ENCODE measurements around the gene PTGDR2.
"Not testable (repeated sequence)": the region's sequence is repeated elsewhere in the genome, so short reads cannot be mapped to it uniquely, and the experiment has no call there.

DNA sequence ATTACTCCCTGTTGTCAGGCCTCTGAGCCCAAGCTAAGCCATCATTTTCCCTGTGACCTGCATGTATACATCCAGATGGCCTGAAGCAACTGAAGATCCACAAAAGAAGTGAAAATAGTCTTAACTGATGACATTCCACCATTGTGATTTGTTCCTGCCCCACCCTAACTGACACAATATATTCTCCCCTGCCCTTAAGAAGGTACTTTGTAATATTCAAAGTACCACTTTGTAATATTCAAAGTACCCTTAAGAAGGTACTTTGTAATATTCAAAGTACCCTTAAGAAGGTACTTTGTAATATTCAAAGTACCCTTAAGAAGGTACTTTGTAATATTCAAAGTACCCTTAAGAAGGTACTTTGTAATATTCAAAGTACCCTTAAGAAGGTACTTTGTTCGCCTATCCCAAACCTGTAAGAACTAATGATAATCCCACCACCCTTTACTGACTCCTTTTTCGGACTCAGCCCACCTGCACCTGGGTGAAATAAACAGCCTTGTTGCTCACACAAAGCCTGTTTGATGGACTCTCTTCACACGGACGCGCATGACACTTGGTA is 31.9 kb downstream of the PTGDR2 start:
- TF ChIP-seq, protein P1, sequence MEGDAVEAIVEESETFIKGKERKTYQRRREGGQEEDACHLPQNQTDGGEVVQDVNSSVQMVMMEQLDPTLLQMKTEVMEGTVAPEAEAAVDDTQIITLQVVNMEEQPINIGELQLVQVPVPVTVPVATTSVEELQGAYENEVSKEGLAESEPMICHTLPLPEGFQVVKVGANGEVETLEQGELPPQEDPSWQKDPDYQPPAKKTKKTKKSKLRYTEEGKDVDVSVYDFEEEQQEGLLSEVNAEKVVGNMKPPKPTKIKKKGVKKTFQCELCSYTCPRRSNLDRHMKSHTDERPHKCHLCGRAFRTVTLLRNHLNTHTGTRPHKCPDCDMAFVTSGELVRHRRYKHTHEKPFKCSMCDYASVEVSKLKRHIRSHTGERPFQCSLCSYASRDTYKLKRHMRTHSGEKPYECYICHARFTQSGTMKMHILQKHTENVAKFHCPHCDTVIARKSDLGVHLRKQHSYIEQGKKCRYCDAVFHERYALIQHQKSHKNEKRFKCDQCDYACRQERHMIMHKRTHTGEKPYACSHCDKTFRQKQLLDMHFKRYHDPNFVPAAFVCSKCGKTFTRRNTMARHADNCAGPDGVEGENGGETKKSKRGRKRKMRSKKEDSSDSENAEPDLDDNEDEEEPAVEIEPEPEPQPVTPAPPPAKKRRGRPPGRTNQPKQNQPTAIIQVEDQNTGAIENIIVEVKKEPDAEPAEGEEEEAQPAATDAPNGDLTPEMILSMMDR (conservative IDR thresholded peaks at IDR 0.05), result not testable (repeated sequence)
- not testable (repeated sequence) for TF ChIP-seq ZFX (IDR thresholded peaks at IDR 0.05)

Measured in C4-2B (cell line).